HG02623 (cell line): ENCODE measurements around the gene PDE1A.

Source experiments
- ATAC-seq: cut with Tn5 transposase; IDR thresholded peaks from one replicate; pipeline ENCODE4 v1.9.1; 2021; ENCODE audit warnings: moderate library complexity; ENCODE audit not compliant: unreplicated experiment

PDE1A gene

GRCh38 chr2:182359027-182359989 lies 67.5 kb downstream of the PDE1A start:
- no peak for ATAC-seq

GRCh38 chr2:182358601-182359000 lies 68.2 kb downstream of the PDE1A start:
- no peak for ATAC-seq

DNA sequence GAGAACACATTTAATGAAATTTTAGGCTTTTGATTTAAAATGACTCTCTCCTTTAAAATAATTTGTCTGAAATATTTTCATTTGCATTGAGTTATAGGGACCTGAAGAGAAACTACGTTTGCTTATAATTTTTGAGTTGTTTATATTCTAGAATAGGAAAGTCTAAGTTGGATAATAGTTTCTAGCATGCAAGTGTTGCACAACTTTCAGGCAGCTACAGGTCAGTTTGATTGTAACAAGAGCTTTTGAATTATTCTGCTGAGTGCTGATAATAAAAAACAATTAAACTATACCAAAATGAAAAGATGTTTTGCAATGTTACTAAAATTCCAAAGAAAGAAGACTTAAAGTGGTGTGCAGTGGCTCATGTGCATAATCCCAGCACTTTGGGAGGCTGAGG lies 71.0 kb downstream of the PDE1A start:
- no peak for ATAC-seq

- ATAC-seq = no peak
Measured at GRCh38 chr2:182351427-182351826, 75.4 kb downstream of the PDE1A start.

GRCh38 chr2:182349268-182349667 lies 77.6 kb downstream of the PDE1A start:
- ATAC-seq = no peak

DNA sequence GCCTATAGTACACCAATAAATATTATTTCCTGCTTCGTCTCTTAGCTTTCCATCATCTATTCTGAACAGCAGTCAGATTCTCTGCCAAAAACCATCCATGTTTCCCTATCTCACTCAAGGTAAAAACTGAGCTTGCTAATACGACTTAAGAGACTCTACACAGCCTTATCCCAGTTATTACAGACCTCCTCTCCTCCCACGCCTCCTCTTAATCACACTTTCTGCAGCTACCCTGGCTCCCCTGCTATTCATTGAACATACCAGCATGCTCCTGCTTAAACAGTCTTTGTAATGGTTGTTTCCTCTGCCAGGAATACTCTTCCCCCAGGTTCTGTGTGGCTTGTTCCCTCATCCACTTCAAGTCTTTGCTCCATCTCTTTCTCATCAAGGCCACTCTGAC lies 81.5 kb downstream of the PDE1A start:
- no peak for ATAC-seq

- ATAC-seq = no peak
Measured at GRCh38 chr2:182330451-182331305, 96.2 kb downstream of the PDE1A start.

- no peak for ATAC-seq
Measured at GRCh38 chr2:182324665-182325064, 102.2 kb downstream of the PDE1A start.

DNA sequence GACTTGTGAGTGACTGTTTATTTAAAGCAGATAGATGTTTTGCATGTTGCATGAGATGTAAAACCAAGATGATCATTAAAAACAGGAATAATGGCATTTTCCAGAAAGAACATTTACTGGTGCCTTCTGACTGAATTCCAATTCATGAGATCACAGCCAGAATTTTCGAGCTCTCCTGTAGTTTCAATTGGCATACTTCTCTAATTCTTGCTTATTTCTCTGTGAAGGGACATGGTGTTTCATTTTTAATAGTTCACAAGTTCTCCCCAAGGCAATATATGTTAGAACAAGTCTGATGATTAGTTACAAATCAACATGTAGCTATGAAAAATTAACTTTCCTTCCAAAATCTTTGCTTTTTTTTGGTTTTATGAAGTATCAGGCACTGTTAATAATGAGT lies 105.7 kb downstream of the PDE1A start:
- no peak for ATAC-seq

DNA sequence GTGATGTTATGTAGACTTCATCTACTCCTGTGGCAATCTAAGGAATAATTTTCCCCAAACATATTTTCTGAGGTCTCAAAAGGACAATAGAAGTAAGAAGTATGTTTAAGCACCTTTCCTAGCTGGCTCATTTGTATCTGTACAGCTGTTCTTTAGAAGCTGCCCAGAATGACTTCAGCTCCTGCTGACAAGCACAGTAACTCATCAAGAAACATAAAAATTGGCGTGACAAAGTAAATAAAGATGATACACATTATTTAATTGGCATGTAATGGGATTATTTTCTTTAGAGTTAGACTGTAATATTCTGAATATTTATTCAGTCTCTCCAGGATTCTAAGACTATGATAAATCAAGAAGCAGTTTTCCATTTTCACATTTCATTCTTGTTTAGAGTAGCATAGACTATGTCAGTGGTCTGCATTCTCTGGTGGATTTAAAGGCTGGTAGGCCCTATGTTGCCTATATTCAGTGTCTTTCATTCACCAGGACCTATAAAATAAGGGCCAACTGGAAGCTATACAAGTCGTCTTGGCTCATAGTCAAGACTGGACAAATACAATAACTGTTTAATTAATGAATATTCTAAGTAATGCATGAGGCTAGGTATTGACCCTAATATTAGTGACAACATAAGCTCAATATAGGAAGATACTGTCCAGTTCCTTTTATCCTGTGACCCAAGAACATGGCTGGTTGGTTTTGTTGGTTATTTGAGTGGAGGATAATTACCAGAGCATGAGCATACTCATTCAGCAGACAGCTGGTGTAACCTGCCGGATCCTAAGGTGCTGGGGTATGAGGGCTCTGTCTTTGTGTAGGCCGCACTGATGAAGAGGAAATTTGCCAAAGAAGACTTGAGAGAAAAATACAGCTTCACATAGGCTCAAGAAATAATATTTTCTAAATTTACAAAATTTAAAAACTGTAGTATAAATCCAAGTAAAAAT lies 107.0 kb downstream of the PDE1A start:
- ATAC-seq = no peak

- ATAC-seq = no peak
Measured at GRCh38 chr2:182318466-182319220, 108.2 kb downstream of the PDE1A start.

DNA sequence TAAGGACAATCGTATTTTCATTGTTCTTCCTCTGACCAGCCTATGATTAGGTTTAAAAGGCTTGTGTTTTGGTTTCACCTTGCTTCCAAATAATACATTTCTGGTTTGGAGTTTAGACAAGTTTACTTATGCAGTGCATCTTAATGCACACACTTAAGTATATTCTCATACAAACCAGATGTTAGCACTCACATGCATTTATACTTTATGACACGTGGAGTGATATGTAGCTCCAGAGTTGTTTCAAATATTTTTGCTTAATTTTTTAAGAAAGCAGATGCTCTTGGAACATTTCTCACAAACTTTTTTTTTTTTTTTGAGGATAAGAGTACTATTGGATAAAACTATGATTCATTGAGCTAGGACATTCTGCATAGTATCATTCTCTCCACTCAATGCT lies 109.9 kb downstream of the PDE1A start:
- no peak for ATAC-seq

- ATAC-seq = no peak
Measured at GRCh38 chr2:182302972-182303371, 123.9 kb downstream of the PDE1A start.

DNA sequence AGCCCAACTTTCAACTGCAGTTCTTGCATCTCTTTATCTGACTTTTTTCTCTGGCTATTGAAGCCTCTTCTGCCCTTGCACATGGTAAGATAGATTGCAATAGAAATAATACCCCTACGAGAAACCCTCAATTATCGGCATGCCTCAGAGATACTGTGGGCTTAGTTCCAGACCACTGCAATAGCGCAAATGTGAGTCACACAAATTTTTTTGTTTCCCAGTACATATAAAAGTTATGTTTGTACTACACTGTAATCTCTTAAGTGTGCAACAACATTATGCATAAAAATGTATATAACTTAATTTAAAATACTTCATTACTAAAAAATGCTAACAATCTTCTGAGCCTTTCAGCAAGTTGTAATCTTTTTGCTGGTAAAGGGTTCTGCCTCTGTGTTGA lies 124.7 kb downstream of the PDE1A start:
- no peak for ATAC-seq

GRCh38 chr2:182301093-182301492 lies 125.7 kb downstream of the PDE1A start:
- ATAC-seq = no peak

GRCh38 chr2:182300608-182301007 lies 126.2 kb downstream of the PDE1A start:
- ATAC-seq = no peak

GRCh38 chr2:182299632-182300031 lies 127.2 kb downstream of the PDE1A start:
- no peak for ATAC-seq

- no peak for ATAC-seq
Measured at GRCh38 chr2:182298456-182298855, 128.4 kb downstream of the PDE1A start.

DNA sequence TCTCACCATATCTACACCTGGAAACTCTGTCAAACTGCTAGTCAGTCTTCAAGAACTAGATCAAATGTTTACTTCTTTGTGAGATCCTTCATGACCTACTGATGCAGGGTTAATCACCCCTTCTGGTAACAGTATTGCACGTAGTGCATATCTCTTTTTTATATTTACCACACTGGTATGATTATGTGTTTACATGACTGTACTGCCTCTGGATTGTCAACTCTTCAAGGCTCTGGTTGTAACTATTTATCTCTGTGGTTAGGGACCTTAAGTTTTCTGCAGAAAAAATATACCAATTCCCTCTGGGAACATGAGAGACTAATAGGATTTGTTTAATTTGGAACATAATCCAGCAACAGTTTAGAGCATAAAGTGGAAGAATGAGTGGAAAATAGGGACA lies 135.5 kb downstream of the PDE1A start:
- ATAC-seq = no peak

- ATAC-seq = no peak
Measured at GRCh38 chr2:182283512-182283911, 143.3 kb downstream of the PDE1A start.
